NCI-H748 (cell line): ENCODE measurements around the gene CYP4F12.
A peak's percentile ranks its signal among the peaks of the same experiment; 100 is the strongest.

Source experiments
- DNase-seq: peaks from one replicate; lab custom pipeline; 2025; ENCODE audit not compliant: unreplicated experiment; lab: John Stamatoyannopoulos, UW

CYP4F12 gene

GRCh38 chr19:15701757-15702533 lies 29.1 kb downstream of the CYP4F12 start:
- DNase-seq: no peak

- DNase-seq: peak; percentile 62
These were observed 29.6 kb downstream of the CYP4F12 start for GRCh38 chr19:15702534-15702930.

GRCh38 chr19:15714638-15715037 lies 41.8 kb downstream of the CYP4F12 start:
- DNase-seq: no peak

GRCh38 chr19:15715642-15716041 lies 42.8 kb downstream of the CYP4F12 start:
- no peak for DNase-seq

DNA sequence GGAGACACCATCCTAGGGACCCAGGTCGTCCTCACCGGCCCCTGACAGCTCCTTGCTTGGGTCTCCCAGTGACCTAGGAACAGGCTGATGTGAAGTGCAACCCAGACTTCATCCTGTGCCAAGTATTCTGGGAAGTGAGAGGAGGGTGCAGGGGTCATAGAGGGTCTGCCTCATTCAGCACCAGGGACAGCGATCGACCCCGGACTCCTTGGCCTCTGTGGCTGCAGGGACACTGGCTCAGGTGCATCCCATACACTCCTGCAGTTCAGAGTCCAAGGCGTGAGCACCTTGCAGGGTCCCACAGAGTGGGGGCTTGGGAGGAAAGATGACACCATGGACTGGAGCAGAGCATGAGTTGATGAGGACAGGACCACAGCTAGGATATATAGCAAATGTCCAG lies 44.9 kb downstream of the CYP4F12 start:
- no peak for DNase-seq

- no peak for DNase-seq
These were observed 48.4 kb downstream of the CYP4F12 start for GRCh38 chr19:15721268-15721667.

GRCh38 chr19:15722956-15723355 lies 50.1 kb downstream of the CYP4F12 start:
- no peak for DNase-seq

DNA sequence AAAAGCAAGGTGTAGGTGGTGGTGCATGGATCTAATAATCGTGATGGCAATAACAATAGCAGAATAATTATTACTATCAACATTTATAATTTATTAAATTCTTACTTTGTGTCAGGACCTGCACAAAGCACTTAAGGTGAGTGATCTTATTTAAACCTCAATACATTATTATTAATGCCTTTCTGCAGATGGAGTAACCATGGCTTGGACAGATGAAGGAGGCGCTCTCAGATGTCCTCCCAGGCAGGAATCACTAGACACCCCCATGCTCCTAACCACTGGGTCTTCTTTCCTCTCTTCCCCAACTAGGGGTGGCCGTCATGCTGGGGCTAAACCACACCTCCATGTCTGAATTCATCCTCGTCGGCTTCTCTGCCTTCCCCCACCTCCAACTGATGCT lies 54.8 kb downstream of the CYP4F12 start, which contains the start of gene OR10H2:
OR10H2 (plus strand) TSS at position 301 of the 400 bp plus-strand sequence; CDS start at position 321, 20 bp downstream.
- DNase-seq: no peak

GRCh38 chr19:15730538-15730937 lies 57.7 kb downstream of the CYP4F12 start:
- no peak for DNase-seq

- no peak for DNase-seq
These were observed 59.5 kb downstream of the CYP4F12 start for GRCh38 chr19:15732388-15732787.

- no peak for DNase-seq
These were observed 61.0 kb downstream of the CYP4F12 start for GRCh38 chr19:15733895-15734294.

DNA sequence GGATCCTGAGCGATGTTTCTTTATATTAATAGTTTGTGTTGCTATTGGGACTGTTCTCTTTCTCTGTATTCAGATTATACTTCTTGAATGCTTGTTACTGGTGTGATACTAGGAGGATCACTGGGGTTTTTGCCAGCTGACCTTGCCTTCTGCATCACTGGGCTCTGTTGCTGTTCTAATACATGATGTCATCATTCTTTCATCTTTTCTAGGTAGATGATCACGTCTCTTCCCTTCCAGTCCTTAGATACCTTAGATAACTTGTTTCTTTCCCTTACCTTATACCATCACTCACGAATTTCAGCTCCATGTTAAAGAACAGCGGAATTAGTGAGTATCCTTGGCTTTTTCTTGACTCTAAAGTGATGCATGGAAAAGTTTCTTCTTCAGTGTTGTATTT lies 64.8 kb downstream of the CYP4F12 start, which contains the start of gene OR10H3:
OR10H3 (plus strand) TSS at position 264 of the 400 bp plus-strand sequence. CDS start 3,408 bp downstream, outside the sequence.
- DNase-seq: no peak

DNA sequence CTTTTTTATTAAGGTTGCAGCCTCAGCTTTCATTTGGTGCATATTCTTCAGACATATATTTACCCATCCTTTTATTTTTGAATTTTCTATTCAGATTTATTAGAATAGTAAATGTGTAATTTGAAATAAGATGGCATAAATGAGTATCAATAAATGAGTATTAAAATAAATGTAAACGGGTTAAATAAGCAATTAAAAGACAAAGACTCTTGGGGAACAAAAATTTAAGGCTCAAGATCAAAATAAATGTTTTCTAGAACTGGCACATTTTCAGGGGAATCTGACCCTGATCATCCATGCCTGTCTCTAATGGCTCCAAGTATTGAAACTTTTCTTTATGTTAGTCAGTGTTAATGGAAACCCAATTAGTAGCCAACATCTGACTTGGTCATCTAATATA lies 67.9 kb downstream of the CYP4F12 start:
- DNase-seq: no peak
